K562 (cell line): ENCODE data around the gene SNRPA. TPM values are rescaled to one million over a fixed set of nuclear protein-coding genes. Genes with fewer than 3 reads are reported as not detected.

Source experiments
- CSDE1 ChIP-seq, 2 experiments: fragments of 450-650 bp; IDR thresholded peaks; 2 replicates each; pipeline ENCODE4 v1.6.1; 2016; ENCODE audit warnings: mild to moderate bottlenecking in 1 of 2
- E2F5 ChIP-seq: sonication (generic); formaldehyde crosslinking; IDR thresholded peaks from 2 replicates; pipeline ENCODE4 v1.8.0; 2022; ENCODE audit warnings: mild to moderate bottlenecking, missing genetic modification reagents
- FOXA1 ChIP-seq: fragments of 450-650 bp; IDR thresholded peaks from 2 replicates; pipeline ENCODE4 v1.6.1; 2016; ENCODE audit warnings: mild to moderate bottlenecking, borderline replicate concordance
- FOXM1 ChIP-seq, 2 experiments: fragments of 450-650 bp in 1 of 2; sonication (generic) in 1 of 2; formaldehyde crosslinking in 1 of 2; IDR thresholded peaks; 2 replicates each; pipeline versions ENCODE4 v1.6.1 to v1.9.0; 2017 to 2022; ENCODE audit warnings: low read depth in 2 of 2, mild to moderate bottlenecking in 2 of 2, missing genetic modification reagents in 1 of 2, moderate library complexity in 1 of 2
- IRF1 ChIP-seq: sonication (generic); formaldehyde crosslinking; IDR thresholded peaks from 2 replicates; pipeline ENCODE4 v1.8.0; 2022; ENCODE audit warnings: missing genetic modification reagents, mild to moderate bottlenecking, borderline replicate concordance
- KLF16 ChIP-seq: IDR thresholded peaks from 2 replicates; pipeline ENCODE4 v1.6.1; 2016; ENCODE audit warnings: antibody characterized with exemption
- PTBP1 ChIP-seq: fragments of 200-400 bp; formaldehyde crosslinking; IDR thresholded peaks from 2 replicates; pipeline ENCODE4 v1.6.1; 2017; ENCODE audit warnings: low read depth, low read length
- RBM17 ChIP-seq: fragments of 200-400 bp; formaldehyde crosslinking; IDR thresholded peaks from 2 replicates; pipeline ENCODE4 v1.6.1; 2017; ENCODE audit warnings: low read depth, mild to moderate bottlenecking, low read length, borderline replicate concordance
- RERE ChIP-seq: sonication (generic); formaldehyde crosslinking; IDR thresholded peaks from 2 replicates; pipeline ENCODE4 v1.8.0; 2023; ENCODE audit warnings: missing genetic modification reagents, mild to moderate bottlenecking, borderline replicate concordance
- SIN3B ChIP-seq: fragments of 450-650 bp; IDR thresholded peaks from 2 replicates; pipeline ENCODE4 v1.6.1; 2017; ENCODE audit warnings: low read depth, mild to moderate bottlenecking, moderate library complexity
- TCF7 ChIP-seq: sonication (generic); IDR thresholded peaks from 2 replicates; pipeline ENCODE4 v1.6.1; 2016; ENCODE audit warnings: antibody characterized with exemption, borderline replicate concordance
- TFAM ChIP-seq: fragments of 250-450 bp; sonication (Bioruptor Pico); conservative IDR thresholded peaks from 2 replicates; pipeline ENCODE4 v1.5.0; 2021; ENCODE audit warnings: mild to moderate bottlenecking, moderate library complexity
- USF1 ChIP-seq: sonication (generic); formaldehyde crosslinking; IDR thresholded peaks from 2 replicates; pipeline ENCODE4 v1.9.0; 2022; ENCODE audit warnings: mild to moderate bottlenecking, missing genetic modification reagents
- ZBTB1 ChIP-seq: sonication (generic); formaldehyde crosslinking; IDR thresholded peaks from 2 replicates; pipeline ENCODE4 v1.8.1; 2023; ENCODE audit warnings: missing genetic modification reagents, low read depth, mild to moderate bottlenecking, borderline replicate concordance
- ZNF165 ChIP-seq: fragments of 250-450 bp; sonication (Bioruptor Pico); IDR thresholded peaks from 2 replicates; pipeline ENCODE4 v1.4.0; 2020; ENCODE audit warnings: borderline replicate concordance
- ZNF436 ChIP-seq: fragments of 250-450, 450-650 bp; sonication (Bioruptor Pico); formaldehyde crosslinking; IDR thresholded peaks from 2 replicates; pipeline ENCODE4 v1.7.0; 2020; ENCODE audit warnings: mild to moderate bottlenecking
- ZNF695 ChIP-seq: fragments of 450-650 bp; formaldehyde crosslinking; IDR thresholded peaks from 2 replicates; pipeline ENCODE4 v1.4.0; 2020; ENCODE audit warnings: mild to moderate bottlenecking, moderate library complexity
- ZNF75A ChIP-seq: fragments of 450-650 bp; formaldehyde crosslinking; IDR thresholded peaks from 2 replicates; pipeline ENCODE4 v1.4.0; 2020; ENCODE audit warnings: mild to moderate bottlenecking
- polyA plus RNA-seq, 8 experiments: library from polyadenylated mRNA; depleted of rRNA in 4 of 8; stranded (reverse) in 5 of 8; unstranded in 3 of 8; fragments of >200 nt; fragmentation: Nextera tagmentation in 2 of 8; fragmentation: Illumina TruSeq in 1 of 8; extraction: Ambion mirVana in 2 of 8; extraction: Trizol in 1 of 8; gene quantifications; 2 replicates each; pipeline versions ENCODE4 v1.2.1 to v1.2.3, GENCODE V29; 2011 to 2014; ENCODE audit warnings: inconsistent platforms in 1 of 8, missing spikeins in 1 of 8
- total RNA-seq, 7 experiments: library from RNA; depleted of rRNA in 6 of 7; stranded (reverse); fragments of >200 nt in 6 of 7; fragmentation: Illumina TruSeq in 2 of 7; extraction: Trizol in 2 of 7; gene quantifications; 2 replicates each; pipeline versions ENCODE4 v1.2.1 to v1.2.3, GENCODE V29; 2011 to 2021; ENCODE audit warnings: low replicate concordance in 1 of 7
- TF ChIP-seq, protein P1 (sequence below): fragments of 250-450 bp; sonication (Bioruptor Pico); IDR thresholded peaks from 2 replicates; pipeline ENCODE4 v1.8.0; 2022; ENCODE audit warnings: moderate library complexity, mild to moderate bottlenecking, inconsistent platforms

SNRPA gene
- total and polyA plus RNA-seq, 9 of the 15 experiments (the other 6 are each of a cell fraction or from before 2014, with no cell fraction given), result 16.3 to 311 (median 193) TPM

DNA sequence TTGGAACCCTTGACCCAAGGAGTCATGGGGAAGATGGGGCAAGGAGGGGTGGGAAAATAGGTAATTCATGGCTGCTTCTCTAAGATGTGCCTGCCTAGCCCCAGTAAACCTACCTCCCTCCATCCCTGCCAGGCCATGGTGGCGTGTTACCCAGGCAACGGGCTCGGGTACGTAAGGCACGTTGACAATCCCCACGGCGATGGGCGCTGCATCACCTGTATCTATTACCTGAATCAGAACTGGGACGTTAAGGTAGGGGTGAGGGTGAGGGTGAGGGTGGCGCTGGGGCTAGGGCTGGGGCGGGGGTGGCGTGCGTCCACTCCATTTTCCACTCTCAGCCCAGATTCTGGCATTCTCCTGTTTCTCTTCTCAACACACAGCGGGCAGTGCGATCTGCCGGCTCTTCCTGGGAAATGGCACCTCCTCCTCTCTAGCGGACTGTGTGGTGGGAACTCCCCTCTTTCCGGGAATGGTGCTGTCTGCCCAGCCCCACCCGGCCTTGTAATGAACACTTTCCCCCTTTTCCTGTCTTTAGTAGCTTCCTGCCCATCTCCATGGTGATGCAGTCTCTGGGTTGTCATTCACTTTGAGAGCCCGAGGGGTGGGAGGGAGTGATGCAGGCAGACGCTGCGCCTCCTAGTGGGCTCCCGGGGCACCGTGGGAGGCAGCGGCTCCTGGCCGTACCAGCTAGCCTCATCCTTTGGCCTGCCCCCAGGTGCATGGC, 55.6 kb downstream of the SNRPA start (continued):
- TF ChIP-seq E2F5 (CRISPR knock-in tag) (no peak), PTBP1 (no peak), ZNF436 (CRISPR knock-in tag) (no peak), ZNF695 (CRISPR knock-in tag) (no peak), RERE (no peak), IRF1 (CRISPR knock-in tag) (no peak), USF1 (CRISPR knock-in tag) (no peak), TFAM (CRISPR knock-in tag) (no peak), SIN3B (no peak), FOXM1 (IDR thresholded peaks at IDR 0.05; ENCODE audit: low read depth) (no peak), FOXM1 (CRISPR knock-in tag; IDR thresholded peaks at IDR 0.05; ENCODE audit: low read depth) (no peak), ZBTB1 (no peak), CSDE1 (IDR thresholded peaks at IDR 0.05) (no peak), RBM17 (no peak), FOXA1 (no peak), ZNF75A (no peak), ZNF165 (CRISPR knock-in tag) (no peak), KLF16 (0 out of 2 replicates have a peak, but pooled peaks have one; percentile 21), TCF7 (no peak)
- TF ChIP-seq, protein P1, sequence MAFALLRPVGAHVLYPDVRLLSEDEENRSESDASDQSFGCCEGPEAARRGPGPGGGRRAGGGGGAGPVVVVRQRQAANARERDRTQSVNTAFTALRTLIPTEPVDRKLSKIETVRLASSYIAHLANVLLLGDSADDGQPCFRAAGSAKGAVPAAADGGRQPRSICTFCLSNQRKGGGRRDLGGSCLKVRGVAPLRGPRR (CRISPR knock-in tag), result no peak
